ENCODE results near the gene OR5K2.

Gene OR5K2

DNA sequence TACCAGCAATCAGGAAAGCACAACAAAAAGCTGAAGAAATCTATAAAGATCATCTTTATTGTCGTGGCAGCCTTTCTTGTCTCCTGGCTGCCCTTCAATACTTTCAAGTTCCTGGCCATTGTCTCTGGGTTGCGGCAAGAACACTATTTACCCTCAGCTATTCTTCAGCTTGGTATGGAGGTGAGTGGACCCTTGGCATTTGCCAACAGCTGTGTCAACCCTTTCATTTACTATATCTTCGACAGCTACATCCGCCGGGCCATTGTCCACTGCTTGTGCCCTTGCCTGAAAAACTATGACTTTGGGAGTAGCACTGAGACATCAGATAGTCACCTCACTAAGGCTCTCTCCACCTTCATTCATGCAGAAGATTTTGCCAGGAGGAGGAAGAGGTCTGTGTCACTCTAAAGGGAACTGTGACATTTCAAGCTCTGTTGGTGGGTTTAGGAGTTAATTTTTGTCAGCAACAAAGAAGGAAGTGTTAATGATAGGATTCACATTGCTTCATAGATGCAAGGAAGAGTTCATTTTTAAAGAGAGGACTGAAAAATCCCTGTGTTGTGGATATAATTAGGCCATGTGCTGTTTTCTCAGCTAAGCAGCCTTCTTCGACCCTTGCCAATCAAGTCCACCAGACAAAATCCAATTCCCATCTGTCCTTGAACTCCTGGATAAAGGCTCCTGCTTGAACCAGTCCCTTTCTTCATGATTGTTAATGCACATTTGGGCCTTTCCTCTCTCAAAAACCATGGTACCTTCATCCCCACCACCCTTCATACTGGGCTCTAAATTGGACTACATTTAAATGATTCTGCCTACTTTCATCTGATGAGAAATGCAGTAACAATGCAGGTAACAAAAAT is 35.5 kb downstream of the OR5K2 start:
- 94 to 97% methylated on average over 6 of the region's 6 CpGs for WGBS, 2 experiments
- Histone ChIP-seq H3K27me3 (ENCODE audit: control insufficient read depth, insufficient read depth, low read length, poor library complexity, severe bottlenecking) (no peaks in the 10 kb centered on the region), H3K4me1 (ENCODE audit: control insufficient read depth, insufficient read depth, low read length) (peaks cover 6% of the 10 kb centered on the region), H3K36me3 (ENCODE audit: control insufficient read depth, insufficient read depth, low read length) (no peaks in the 10 kb centered on the region), H3K4me3 (ENCODE audit: insufficient read depth, low read depth, low read length) (no peak overlapping the region), H3K9me3 (ENCODE audit: control insufficient read depth, low read length) (no peaks in the 10 kb centered on the region), H3K27ac (ENCODE audit: insufficient read depth, low read depth, low read length, poor library complexity, severe bottlenecking) (no peak overlapping the region)

DNA sequence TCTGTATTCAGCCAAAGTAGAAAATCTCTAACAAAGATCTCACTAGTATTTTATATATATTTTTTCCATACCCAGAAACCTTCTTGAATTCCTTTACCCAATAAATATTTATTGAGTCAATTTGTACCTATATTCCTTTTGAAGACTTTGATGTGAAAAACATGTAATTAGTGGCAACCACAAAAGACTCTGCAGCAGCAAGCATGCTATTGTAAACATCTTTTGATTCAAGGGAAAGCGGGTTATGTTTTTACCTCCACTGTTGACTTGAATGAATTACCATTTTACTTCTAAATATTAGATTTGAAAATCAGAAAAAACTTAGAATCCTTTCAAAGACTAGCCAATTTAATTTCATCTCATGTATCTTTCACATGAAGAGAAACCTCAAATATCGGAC is 36.7 kb downstream of the OR5K2 start:
- H3K4me3 ChIP-seq (ENCODE audit: insufficient read depth, low read depth, low read length): no peak overlapping the region
- WGBS, 2 experiments: 83 to 97% methylated on average over 2 of the region's 2 CpGs

DNA sequence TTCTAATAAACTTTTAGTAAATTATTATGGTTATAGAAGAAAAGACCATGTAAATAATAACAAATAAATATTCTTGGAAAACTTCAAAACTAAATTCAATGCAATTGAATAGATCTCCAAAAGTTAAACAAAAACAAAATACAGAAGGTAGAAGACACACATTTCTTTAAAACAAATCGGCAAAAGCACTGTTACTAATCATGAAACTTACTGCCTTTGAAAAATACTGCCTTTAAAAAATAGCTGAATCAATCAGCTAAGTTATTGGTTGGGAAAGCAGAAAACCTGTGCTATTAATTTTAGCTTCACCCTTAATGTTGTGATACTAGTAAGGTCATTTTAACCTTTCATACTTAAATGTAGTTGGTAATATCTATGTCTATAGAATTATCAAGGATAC is 37.3 kb downstream of the OR5K2 start:
- Histone ChIP-seq H3K4me3 (ENCODE audit: insufficient read depth, low read depth, low read length) (no peak overlapping the region), H3K27me3 (ENCODE audit: control insufficient read depth, insufficient read depth, low read length, poor library complexity, severe bottlenecking) (no peaks in the 10 kb centered on the region), H3K27ac (ENCODE audit: insufficient read depth, low read depth, low read length, poor library complexity, severe bottlenecking) (no peak overlapping the region), H3K4me1 (ENCODE audit: control insufficient read depth, insufficient read depth, low read length) (no peaks in the 10 kb centered on the region), H3K9me3 (ENCODE audit: control insufficient read depth, low read length) (no peaks in the 10 kb centered on the region), H3K36me3 (ENCODE audit: control insufficient read depth, insufficient read depth, low read length) (no peaks in the 10 kb centered on the region)
- 100% methylated on average over 1 of the region's 1 CpG for WGBS, 2 experiments

More for the DNA sequence above, 36.7 kb downstream of the OR5K2 start:
- H3K9me3 ChIP-seq (ENCODE audit: control insufficient read depth, low read length): no peaks in the 10 kb centered on the region
- H3K27ac ChIP-seq (ENCODE audit: insufficient read depth, low read depth, low read length, poor library complexity, severe bottlenecking): no peak overlapping the region
- H3K36me3 ChIP-seq (ENCODE audit: control insufficient read depth, insufficient read depth, low read length): no peaks in the 10 kb centered on the region
- H3K4me1 ChIP-seq (ENCODE audit: control insufficient read depth, insufficient read depth, low read length): no peaks in the 10 kb centered on the region
- H3K27me3 ChIP-seq (ENCODE audit: control insufficient read depth, insufficient read depth, low read length, poor library complexity, severe bottlenecking): no peaks in the 10 kb centered on the region

DNA sequence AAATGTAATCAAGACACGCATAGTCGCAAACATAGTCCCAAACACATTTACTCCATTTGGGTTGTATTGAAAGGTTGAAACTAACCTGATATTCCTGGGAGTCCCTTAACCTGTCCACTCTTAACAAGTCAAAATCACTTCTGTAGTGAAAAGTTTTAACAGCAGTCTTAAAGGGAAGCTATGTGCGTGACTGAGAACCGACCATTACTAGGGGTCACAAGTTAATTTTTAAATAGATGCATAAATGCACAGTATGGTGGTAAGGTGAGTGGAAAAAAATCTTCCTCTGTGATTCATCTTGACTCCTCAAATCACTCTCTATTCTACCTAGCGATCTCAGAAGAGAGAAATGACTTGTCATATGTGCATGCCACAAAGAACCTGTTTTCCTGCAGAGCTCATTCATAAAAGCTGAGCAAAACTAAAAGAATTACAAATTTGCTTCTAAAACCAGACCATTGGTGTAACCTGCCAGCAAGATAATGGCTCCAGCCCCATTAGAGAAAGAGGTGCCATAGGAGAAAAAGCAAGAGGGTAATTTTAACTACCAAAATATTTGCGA is 39.1 kb downstream of the OR5K2 start:
- 90 to 97% methylated on average over 4 to 5 of the region's 6 CpGs for WGBS, 2 experiments
- Histone ChIP-seq H3K27ac (ENCODE audit: insufficient read depth, low read depth, low read length, poor library complexity, severe bottlenecking) (no peak overlapping the region), H3K27me3 (ENCODE audit: control insufficient read depth, insufficient read depth, low read length, poor library complexity, severe bottlenecking) (no peaks in the 10 kb centered on the region), H3K9me3 (ENCODE audit: control insufficient read depth, low read length) (no peaks in the 10 kb centered on the region), H3K36me3 (ENCODE audit: control insufficient read depth, insufficient read depth, low read length) (no peaks in the 10 kb centered on the region), H3K4me3 (ENCODE audit: insufficient read depth, low read depth, low read length) (no peak overlapping the region), H3K4me1 (ENCODE audit: control insufficient read depth, insufficient read depth, low read length) (no peaks in the 10 kb centered on the region)

DNA sequence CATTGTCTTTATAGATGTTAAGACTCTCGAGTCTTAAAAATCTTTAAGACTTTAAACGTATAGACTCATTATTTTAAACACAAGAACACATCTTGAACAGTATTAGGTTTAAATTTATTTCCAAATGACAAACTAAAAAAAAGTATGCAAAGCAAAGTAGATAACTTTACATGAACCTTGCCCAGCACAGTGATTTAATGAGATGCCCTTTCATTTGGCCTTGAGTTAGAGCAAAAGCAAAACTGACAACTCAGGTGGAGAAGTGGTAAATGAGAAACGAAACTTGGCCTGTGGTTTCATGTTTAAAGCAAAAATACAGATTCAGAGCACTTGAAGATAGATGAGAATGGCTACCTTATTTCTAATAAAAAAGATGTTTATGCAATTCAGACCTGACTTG is 42.9 kb downstream of the OR5K2 start:
- Histone ChIP-seq H3K27me3 (ENCODE audit: control insufficient read depth, insufficient read depth, low read length, poor library complexity, severe bottlenecking) (no peaks in the 10 kb centered on the region), H3K9me3 (ENCODE audit: control insufficient read depth, low read length) (no peaks in the 10 kb centered on the region), H3K4me1 (ENCODE audit: control insufficient read depth, insufficient read depth, low read length) (no peaks in the 10 kb centered on the region), H3K4me3 (ENCODE audit: insufficient read depth, low read depth, low read length) (no peak overlapping the region), H3K27ac (ENCODE audit: insufficient read depth, low read depth, low read length, poor library complexity, severe bottlenecking) (no peak overlapping the region), H3K36me3 (ENCODE audit: control insufficient read depth, insufficient read depth, low read length) (no peaks in the 10 kb centered on the region)
- 91 to 100% methylated on average over 1 to 3 of the region's 3 CpGs for WGBS, 2 experiments

DNA sequence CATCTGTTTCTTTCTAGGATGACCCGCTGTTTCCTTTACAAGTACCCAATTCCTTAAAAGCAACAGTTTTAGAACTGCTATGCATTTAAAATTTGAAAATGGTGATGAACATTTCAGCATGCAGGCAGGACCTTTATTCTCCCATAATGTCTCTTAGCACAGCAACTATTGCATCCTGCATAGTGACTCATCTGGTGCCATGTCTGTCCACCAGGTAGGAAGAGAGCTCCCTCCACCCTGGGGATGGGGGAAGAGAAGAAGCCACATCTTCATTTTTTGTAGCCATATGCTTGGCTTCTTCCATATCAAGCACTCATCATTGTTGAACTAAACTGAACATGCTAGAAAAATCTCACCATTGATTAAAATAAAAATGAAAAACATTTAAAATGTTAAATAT is 44.2 kb downstream of the OR5K2 start:
- WGBS, 2 experiments: 100% methylated on average over 1 of the region's 1 CpG
- Histone ChIP-seq H3K36me3 (ENCODE audit: control insufficient read depth, insufficient read depth, low read length) (no peaks in the 10 kb centered on the region), H3K4me1 (ENCODE audit: control insufficient read depth, insufficient read depth, low read length) (no peaks in the 10 kb centered on the region), H3K27ac (ENCODE audit: insufficient read depth, low read depth, low read length, poor library complexity, severe bottlenecking) (no peak overlapping the region), H3K9me3 (ENCODE audit: control insufficient read depth, low read length) (no peaks in the 10 kb centered on the region), H3K4me3 (ENCODE audit: insufficient read depth, low read depth, low read length) (no peak overlapping the region), H3K27me3 (ENCODE audit: control insufficient read depth, insufficient read depth, low read length, poor library complexity, severe bottlenecking) (no peaks in the 10 kb centered on the region)

DNA sequence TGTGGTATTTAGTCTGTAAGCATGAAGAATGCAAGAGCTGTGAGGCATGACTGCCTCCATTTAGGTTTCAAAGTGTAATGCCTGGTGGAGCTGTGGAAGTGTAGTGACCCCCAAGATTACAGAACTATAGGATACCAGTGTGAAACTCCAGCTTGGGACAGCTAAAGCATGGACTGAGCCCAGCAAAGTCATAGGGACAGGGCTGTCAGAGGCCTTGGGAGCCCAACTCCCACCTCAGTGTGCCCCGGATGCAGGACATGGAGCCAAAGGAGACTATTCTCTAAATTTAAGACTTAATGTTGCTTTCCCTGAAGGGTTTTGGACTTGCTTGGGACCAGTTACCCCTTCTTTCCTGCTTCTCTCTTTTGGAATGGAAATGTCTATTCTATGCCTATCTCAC is 45.1 kb downstream of the OR5K2 start:
- WGBS, 2 experiments: 92 to 95% methylated on average over 1 of the region's 1 CpG
- no peaks in the 10 kb centered on the region for H3K27me3 ChIP-seq (ENCODE audit: control insufficient read depth, insufficient read depth, low read length, poor library complexity, severe bottlenecking)
- no peak overlapping the region for H3K4me3 ChIP-seq (ENCODE audit: insufficient read depth, low read depth, low read length)
- H3K36me3 ChIP-seq (ENCODE audit: control insufficient read depth, insufficient read depth, low read length): no peaks in the 10 kb centered on the region
- no peak overlapping the region for H3K27ac ChIP-seq (ENCODE audit: insufficient read depth, low read depth, low read length, poor library complexity, severe bottlenecking)
- H3K4me1 ChIP-seq (ENCODE audit: control insufficient read depth, insufficient read depth, low read length): no peaks in the 10 kb centered on the region
- no peaks in the 10 kb centered on the region for H3K9me3 ChIP-seq (ENCODE audit: control insufficient read depth, low read length)

DNA sequence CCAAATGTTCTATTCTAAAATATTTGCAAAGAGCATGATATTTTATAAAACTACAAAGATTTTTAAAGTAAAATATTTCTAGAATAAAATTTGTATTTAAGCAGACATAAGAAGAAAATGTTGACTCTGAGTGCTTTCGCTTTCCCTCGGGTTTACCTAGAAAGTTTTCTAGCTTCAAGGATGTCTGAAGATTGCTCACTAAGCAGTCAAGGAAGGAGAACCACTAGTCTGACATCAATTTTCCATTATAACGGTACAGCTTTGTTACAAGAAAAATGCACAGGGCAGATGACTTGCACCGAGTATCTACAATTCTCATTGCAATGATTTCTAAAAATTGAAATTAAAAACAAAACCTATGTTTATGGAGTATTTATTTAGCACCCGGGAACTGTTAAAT is 48.5 kb downstream of the OR5K2 start:
- Histone ChIP-seq H3K36me3 (ENCODE audit: control insufficient read depth, insufficient read depth, low read length) (no peaks in the 10 kb centered on the region), H3K4me1 (ENCODE audit: control insufficient read depth, insufficient read depth, low read length) (no peaks in the 10 kb centered on the region), H3K27me3 (ENCODE audit: control insufficient read depth, insufficient read depth, low read length, poor library complexity, severe bottlenecking) (no peaks in the 10 kb centered on the region), H3K4me3 (ENCODE audit: insufficient read depth, low read depth, low read length) (no peak overlapping the region), H3K9me3 (ENCODE audit: control insufficient read depth, low read length) (no peaks in the 10 kb centered on the region), H3K27ac (ENCODE audit: insufficient read depth, low read depth, low read length, poor library complexity, severe bottlenecking) (no peak overlapping the region)
- 88 to 92% methylated on average over 5 of the region's 5 CpGs for WGBS, 2 experiments

All from ectodermal cell (in vitro differentiated cells).